Fibroblast of pulmonary artery (primary cell): ENCODE results near the gene MTHFD1L.

Source experiments
- DNase-seq: peaks from one replicate; pipeline ENCODE4 v3.0.0-alpha.2; 2010; ENCODE audit warnings: low read depth
- H3K4me3 ChIP-seq: replicated peaks from 2 replicates; pipeline ENCODE4 v1.5.1; 2011; ENCODE audit warnings: low read depth, mild to moderate bottlenecking, control low read depth, low read length, moderate library complexity
- CTCF ChIP-seq: IDR thresholded peaks from 2 replicates; pipeline ENCODE4 v1.5.1; 2011; ENCODE audit warnings: mild to moderate bottlenecking, control low read depth, low read length, inconsistent platforms; ENCODE audit errors: missing control alignments

The MTHFD1L gene

DNA sequence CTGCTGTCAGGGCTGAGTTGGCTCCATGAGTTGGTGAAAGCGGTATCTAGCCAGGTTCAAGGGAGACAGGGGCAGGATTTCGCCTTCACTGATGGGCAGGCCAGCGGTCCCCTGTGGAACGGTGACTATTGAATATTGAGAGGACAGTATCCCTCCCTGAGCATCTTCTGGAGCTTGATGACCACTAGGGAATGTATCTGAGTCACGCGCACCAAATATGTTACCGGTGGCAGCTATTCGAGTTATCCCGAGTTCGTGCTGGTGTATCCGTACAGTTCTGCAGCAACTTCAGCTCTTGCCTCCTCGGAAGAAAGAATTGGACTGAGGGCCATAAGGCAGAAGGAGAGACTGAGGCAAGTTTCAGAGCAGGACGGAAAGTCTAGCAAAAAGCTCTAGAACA lies 24.8 kb downstream of the MTHFD1L start:
- TF ChIP-seq CTCF, result no peak
- DNase-seq, result no peak
- H3K4me3 ChIP-seq, result no peak overlapping the region

GRCh38 chr6:150891888-150892485 lies 26.5 kb downstream of the MTHFD1L start:
- H3K4me3 ChIP-seq, result no peak overlapping the region
- DNase-seq, result peak; percentile 90
- peak; percentile 85 for TF ChIP-seq CTCF

- TF ChIP-seq CTCF, result no peak
- no peak overlapping the region for H3K4me3 ChIP-seq
- no peak for DNase-seq
Observed at GRCh38 chr6:150894191-150894744, 28.8 kb downstream of the MTHFD1L start.

DNA sequence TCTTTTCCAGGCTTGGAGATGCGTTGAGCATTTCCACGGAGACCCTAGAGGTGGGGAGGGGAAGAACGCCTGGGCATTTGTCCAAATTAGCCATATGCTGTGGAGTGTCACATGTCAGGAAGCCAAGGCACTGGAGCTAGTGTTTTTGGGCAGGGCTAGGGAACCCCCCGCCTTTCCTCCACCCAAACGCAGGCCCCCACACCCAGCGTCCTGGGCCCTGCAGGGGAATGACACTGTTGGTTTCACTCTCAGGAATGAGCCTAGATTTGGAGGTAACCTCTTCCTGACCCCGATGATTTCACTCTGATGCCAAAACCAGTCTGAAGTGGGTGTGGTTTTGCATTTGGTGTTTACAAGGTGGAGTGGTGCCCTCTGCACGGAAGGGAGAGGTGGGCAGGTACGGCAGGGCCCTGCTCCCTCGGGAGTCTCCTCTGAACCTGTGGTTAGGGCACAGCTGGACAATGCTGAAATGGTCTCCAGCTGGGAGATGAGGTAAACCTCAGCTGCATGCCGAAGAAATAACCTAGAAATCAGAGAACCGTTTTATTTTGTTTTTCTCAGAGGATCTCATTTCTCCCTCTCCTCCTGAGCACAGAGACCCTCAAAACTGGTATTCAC lies 29.5 kb downstream of the MTHFD1L start:
- TF ChIP-seq CTCF, result peak; percentile 9
- DNase-seq, result no peak
- no peak overlapping the region for H3K4me3 ChIP-seq

- H3K4me3 ChIP-seq, result no peak overlapping the region
- no peak for DNase-seq
- TF ChIP-seq CTCF, result no peak
Observed at GRCh38 chr6:150895928-150896632, 30.6 kb downstream of the MTHFD1L start.

- H3K4me3 ChIP-seq, result no peak overlapping the region
- no peak for TF ChIP-seq CTCF
- DNase-seq, result no peak
Observed at GRCh38 chr6:150897400-150897943, 32.0 kb downstream of the MTHFD1L start.
